SK-MEL-5 (cell line): Measurements from ENCODE around the gene ABCA2. TPM values are rescaled to one million over a fixed set of nuclear protein-coding genes. Genes with fewer than 3 reads are reported as not detected.
"Not testable (repeated sequence)": the region's sequence is repeated elsewhere in the genome, so short reads cannot be mapped to it uniquely, and the experiment has no call there.

Source experiments
- DNase-seq: peaks from one replicate; pipeline ENCODE4 v3.0.0-alpha.2; 2016; ENCODE audit warnings: low read depth, low spot score
- in situ Hi-C: cut with HindIII; loops from 2 replicates; pipeline ENCODE4 v1.10.0; 2016; ENCODE audit warnings: low sequenced_read_pairs, high pct_unique_total_duplicates, low pct_unique_long_range_greater_than_20kb
- total RNA-seq: library from RNA; depleted of rRNA; stranded (reverse); fragments of >200 nt; shearing (Covaris generic); gene quantifications from 2 replicates; pipeline ENCODE4 v1.2.3, GENCODE V29; 2014

ABCA2 gene
- total RNA-seq, 1 experiment from 2014 or later = 8.6 TPM

- no peak for DNase-seq
- in situ Hi-C loops = loop anchor here (25.0 kb wide), 1 partner anchor 99 kb away; the partner anchor contains the start of genes C8G and FBXW5
These were observed 7.9 kb upstream of the ABCA2 start for GRCh38 chr9:137035937-137036336.

GRCh38 chr9:137035507-137035834 is 7.4 kb upstream of the ABCA2 start:
- DNase-seq = no peak
- in situ Hi-C loops = loop anchor here (25.0 kb wide), 1 partner anchor 98 kb away; the partner anchor contains the start of genes C8G and FBXW5

GRCh38 chr9:137034709-137035506 is 6.9 kb upstream of the ABCA2 start:
- peak; percentile 84 for DNase-seq
- in situ Hi-C loops = loop anchor here (25.0 kb wide), 1 partner anchor 98 kb away; the partner anchor contains the start of genes C8G and FBXW5

GRCh38 chr9:137034039-137034708 is 6.1 kb upstream of the ABCA2 start:
- no peak for DNase-seq
- in situ Hi-C loops = loop anchor here (25.0 kb wide), 1 partner anchor 97 kb away; the partner anchor contains the start of genes C8G and FBXW5

- DNase-seq = not testable (repeated sequence)
- in situ Hi-C loops = loop anchor here (25.0 kb wide), 1 partner anchor 96 kb away; the partner anchor contains the start of genes C8G and FBXW5
These were observed 5.4 kb upstream of the ABCA2 start for GRCh38 chr9:137033481-137033880.

- in situ Hi-C loops = loop anchor here (25.0 kb wide), 1 partner anchor 96 kb away; the partner anchor contains the start of genes C8G and FBXW5
- DNase-seq = no peak
These were observed 4.8 kb upstream of the ABCA2 start for GRCh38 chr9:137032858-137033257.

- in situ Hi-C loops = loop anchor here (25.0 kb wide), 1 partner anchor 95 kb away; the partner anchor contains the start of genes C8G and FBXW5
- no peak for DNase-seq
These were observed 4.0 kb upstream of the ABCA2 start, which contains the start of gene FUT7 for GRCh38 chr9:137031904-137032640. Gene FUT7, minus strand, starts transcription at chr9:137032088. Its CDS starts 97 bp downstream, at chr9:137031991.

GRCh38 chr9:137030538-137031527 is 2.8 kb upstream of the ABCA2 start:
- in situ Hi-C loops = loop anchor here (25.0 kb wide), 1 partner anchor 94 kb away; the partner anchor contains the start of genes C8G and FBXW5
- DNase-seq = no peak

- in situ Hi-C loops = loop anchor here (25.0 kb wide), 1 partner anchor 93 kb away; the partner anchor contains the start of genes C8G and FBXW5
- no peak for DNase-seq
These were observed 2.0 kb upstream of the ABCA2 start for GRCh38 chr9:137030006-137030405.

GRCh38 chr9:137029058-137029936 is 1.3 kb upstream of the ABCA2 start:
- DNase-seq = peak; percentile 74
- in situ Hi-C loops = loop anchor here (25.0 kb wide), 1 partner anchor 92 kb away; the partner anchor contains the start of genes C8G and FBXW5

GRCh38 chr9:137028263-137029057 is 423 bp upstream of the ABCA2 start:
- in situ Hi-C loops = loop anchor here (25.0 kb wide), 1 partner anchor 91 kb away; the partner anchor contains the start of genes C8G and FBXW5
- DNase-seq = peak; percentile 50

GRCh38 chr9:137026828-137027227 is 1.2 kb downstream of the ABCA2 start:
- in situ Hi-C loops = loop anchor here (25.0 kb wide), 1 partner anchor 90 kb away; the partner anchor contains the start of genes C8G and FBXW5

GRCh38 chr9:137026384-137026783 is 1.7 kb downstream of the ABCA2 start:
- no peak for DNase-seq
- in situ Hi-C loops = loop anchor here (25.0 kb wide), 1 partner anchor 89 kb away; the partner anchor contains the start of genes C8G and FBXW5

More at GRCh38 chr9:137026828-137027227, 1.2 kb downstream of the ABCA2 start:
- DNase-seq = no peak

GRCh38 chr9:137025517-137025966 is 2.5 kb downstream of the ABCA2 start:
- peak; percentile 38 for DNase-seq
- in situ Hi-C loops = loop anchor here (25.0 kb wide), 1 partner anchor 88 kb away; the partner anchor contains the start of genes C8G and FBXW5
